H7 (cell line): ENCODE results near the gene RNF130. TPM values are rescaled to one million over a fixed set of nuclear protein-coding genes. Genes with fewer than 3 reads are reported as not detected.
A peak's percentile ranks its signal among the peaks of the same experiment; 100 is the strongest.

Experiments
- DNase-seq: peaks from one replicate; pipeline ENCODE4 v3.0.0; 2012
- H3K27me3 ChIP-seq: 2 replicates; pipeline ENCODE4 v1.6.0; 2011; ENCODE audit warnings: mild to moderate bottlenecking, low read length; ENCODE audit not compliant: control insufficient read depth, insufficient read depth
- H3K36me3 ChIP-seq: replicated peaks from 2 replicates; pipeline ENCODE4 v1.5.1; 2011; ENCODE audit warnings: low read length; ENCODE audit not compliant: control insufficient read depth, insufficient read depth
- H3K4me3 ChIP-seq: 2 replicates; pipeline ENCODE4 v1.5.1; 2011; ENCODE audit warnings: low read depth, mild to moderate bottlenecking, control low read depth, low read length, moderate library complexity; ENCODE audit not compliant: insufficient read depth
- total RNA-seq: library from RNA; depleted of rRNA; stranded (reverse); fragments of >200 nt; shearing (Covaris generic); gene quantifications from 2 replicates; pipeline ENCODE4 v1.2.3, GENCODE V29; 2014; rRNA removed

The RNF130 gene, protein sequence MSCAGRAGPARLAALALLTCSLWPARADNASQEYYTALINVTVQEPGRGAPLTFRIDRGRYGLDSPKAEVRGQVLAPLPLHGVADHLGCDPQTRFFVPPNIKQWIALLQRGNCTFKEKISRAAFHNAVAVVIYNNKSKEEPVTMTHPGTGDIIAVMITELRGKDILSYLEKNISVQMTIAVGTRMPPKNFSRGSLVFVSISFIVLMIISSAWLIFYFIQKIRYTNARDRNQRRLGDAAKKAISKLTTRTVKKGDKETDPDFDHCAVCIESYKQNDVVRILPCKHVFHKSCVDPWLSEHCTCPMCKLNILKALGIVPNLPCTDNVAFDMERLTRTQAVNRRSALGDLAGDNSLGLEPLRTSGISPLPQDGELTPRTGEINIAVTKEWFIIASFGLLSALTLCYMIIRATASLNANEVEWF
- total RNA-seq, result 123 and 154 TPM in 2 replicates

DNA sequence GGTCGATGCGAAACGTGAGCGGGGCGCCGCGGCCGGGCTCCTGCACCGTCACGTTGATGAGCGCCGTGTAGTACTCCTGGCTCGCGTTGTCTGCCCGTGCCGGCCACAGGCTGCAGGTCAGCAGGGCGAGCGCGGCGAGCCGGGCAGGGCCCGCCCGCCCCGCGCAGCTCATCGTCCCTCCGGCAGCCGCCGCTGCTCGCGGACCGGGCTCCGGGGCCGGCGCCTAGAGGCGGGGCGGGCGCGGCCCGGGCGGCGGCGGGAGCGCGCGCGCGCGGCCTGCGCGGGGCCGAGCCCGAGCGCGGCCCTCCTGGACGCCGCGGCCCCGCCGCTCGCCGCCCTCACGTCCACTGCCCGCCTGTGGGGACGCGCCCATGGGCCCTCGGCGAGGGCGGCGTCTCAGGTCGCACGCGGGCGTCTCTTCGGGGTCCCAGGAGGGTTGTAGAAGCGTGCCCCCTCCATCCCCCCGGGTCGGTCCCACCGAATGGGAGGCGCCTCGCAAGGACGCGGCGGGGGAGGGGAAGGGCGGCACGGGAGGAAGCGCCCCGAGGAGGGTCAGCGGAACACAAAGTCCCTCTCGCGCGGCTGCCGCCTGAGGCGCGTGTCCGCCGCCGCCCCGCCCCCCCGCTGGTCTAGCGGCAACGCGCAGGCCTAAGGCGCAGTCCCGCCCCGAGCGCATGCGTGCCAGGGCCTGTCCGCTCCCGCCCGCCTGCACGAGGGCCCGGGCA, at the start of gene RNF130:
TSS of gene RNF130 (minus strand) at position 229 of the 725 bp plus-strand sequence. CDS start at position 172, 57 bp downstream.
- H3K27me3 ChIP-seq, result peaks cover 7% of the 10 kb centered on the region
- peak; percentile 98 for DNase-seq
- peak within 1 kb of the TSS; percentile 93 for H3K4me3 ChIP-seq
- no peaks in the 10 kb centered on the region for H3K36me3 ChIP-seq

DNA sequence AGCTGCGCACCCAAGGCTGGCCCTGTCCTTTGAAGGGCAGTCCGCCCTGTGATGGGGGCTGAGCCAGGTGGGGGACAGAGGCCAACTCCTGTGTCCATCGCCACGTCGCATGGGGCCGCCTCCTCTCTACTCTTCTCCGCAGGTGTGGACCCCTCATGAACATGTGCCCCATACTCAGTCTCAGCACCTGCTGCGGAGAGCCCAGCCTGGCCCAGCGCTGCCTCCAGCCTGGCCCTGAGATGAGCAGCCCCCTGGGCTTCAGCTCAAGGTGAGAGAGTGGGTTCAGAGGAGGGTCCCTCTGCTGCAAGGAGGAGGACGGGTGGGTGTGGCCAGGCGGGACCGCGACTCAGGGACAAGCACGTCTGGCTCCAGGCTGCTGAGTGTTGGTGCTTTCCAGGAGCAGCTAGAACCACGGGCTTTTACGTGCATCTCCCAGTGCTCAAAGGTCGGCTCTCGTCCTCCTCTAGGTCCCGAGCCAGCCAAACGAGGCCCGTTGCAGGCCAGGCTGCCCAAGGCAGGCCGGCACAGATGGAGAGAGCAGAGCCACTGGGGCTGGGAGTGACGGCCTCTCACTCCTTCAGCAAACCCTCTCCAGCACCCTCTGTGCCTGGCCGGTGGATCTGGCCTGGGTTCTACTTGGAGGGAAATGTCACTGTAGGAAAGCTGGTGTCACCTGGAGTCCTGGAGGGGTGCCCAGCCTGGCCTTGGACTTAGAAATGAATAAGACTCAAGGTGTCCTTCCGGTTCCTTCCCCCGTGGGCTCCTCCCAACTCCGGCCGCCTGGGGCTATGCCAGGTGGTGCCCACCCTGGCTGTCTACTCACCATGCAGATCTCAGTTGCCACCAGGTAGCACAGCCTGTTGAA, 48.9 kb upstream of the RNF130 start:
- Histone ChIP-seq H3K27me3 (no peaks in the 10 kb centered on the region), H3K4me3 (no peak overlapping the region), H3K36me3 (no peaks in the 10 kb centered on the region)
- DNase-seq, result no peak

DNA sequence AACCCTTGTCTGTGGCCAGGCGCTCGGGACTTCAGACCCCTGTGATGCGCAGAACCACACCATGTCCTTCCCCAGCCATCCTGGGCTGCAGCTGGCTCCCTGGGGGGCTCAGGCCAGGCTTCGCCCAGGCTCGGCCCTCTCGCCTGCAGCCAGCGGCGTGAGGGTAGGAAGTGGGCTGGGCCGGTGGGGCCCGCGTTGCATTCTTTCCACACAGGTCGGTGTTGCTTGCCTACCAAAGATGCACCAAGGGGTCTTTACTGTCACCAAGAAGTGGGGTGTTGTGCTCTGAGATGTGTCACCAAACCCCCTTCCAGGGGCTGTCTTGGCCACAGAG, 48.3 kb upstream of the RNF130 start:
- H3K4me3 ChIP-seq, result no peak overlapping the region
- no peaks in the 10 kb centered on the region for H3K36me3 ChIP-seq
- no peaks in the 10 kb centered on the region for H3K27me3 ChIP-seq
- DNase-seq, result peak; percentile 57

DNA sequence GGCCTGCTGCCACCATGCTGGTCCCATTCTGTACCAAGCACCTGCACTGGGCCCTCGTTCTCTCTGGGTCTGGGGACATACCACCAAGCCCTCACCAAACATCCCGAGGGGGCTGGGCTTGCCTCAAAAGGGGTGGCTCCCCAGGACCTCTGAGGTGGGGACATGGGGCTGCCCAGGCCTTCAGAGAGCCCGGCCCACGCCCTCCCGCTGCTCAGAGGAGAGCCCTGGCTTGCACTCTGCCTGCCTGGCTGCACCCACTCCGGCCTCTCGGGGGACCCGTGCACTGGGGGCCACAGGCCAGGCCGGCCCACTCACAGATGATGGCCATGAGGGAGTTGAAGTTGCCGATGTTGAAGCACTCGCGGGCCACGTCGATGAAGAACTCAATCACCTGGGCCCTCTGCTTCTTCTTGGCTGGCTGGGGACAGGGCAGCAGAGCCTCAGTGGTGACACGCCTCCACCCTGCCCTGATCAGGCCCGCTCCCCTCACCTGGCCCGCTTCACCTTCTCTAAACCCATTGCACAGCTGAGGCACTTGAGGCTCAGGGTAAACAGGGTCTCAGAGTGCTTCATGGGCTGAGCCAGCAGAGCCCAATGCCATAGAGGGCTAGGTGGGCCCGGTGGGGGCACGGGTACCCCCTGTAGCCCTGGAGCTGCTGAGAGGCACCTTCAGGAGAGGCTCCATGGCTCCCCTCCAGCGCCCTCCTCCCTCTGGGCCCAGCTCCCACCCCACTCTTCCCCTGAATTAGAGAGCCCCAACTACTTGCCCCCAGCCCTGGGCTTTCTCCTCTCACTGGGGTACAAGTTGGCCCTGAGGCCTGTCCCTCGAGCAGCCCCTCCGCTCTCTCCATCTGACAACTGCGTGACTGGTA, 47.7 kb upstream of the RNF130 start:
- Histone ChIP-seq H3K4me3 (no peak overlapping the region), H3K27me3 (no peaks in the 10 kb centered on the region), H3K36me3 (no peaks in the 10 kb centered on the region)
- peak; percentile 52 for DNase-seq

DNA sequence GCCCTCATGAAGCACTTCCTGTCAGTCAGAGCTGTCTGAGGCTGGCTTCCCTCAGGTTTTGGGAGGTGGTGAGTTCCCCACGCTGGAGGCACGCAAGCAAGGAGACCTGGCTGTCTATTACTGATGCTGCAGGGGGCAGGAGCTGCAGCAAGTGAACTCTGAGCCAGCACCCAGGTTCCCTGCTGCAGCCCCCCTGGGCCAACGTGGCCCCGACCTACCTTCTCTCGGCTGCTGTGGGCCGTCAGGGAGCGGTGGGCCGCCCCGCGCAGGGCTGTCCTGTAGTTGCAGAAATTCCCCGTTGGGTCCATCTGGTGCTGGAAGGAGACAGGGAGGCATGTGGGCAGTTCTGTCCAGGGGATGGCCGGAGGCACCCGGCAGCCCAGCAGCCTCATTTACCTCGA, 46.8 kb upstream of the RNF130 start:
- H3K4me3 ChIP-seq, result no peak overlapping the region
- peak; percentile 48 for DNase-seq
- no peaks in the 10 kb centered on the region for H3K36me3 ChIP-seq
- H3K27me3 ChIP-seq, result no peaks in the 10 kb centered on the region

DNA sequence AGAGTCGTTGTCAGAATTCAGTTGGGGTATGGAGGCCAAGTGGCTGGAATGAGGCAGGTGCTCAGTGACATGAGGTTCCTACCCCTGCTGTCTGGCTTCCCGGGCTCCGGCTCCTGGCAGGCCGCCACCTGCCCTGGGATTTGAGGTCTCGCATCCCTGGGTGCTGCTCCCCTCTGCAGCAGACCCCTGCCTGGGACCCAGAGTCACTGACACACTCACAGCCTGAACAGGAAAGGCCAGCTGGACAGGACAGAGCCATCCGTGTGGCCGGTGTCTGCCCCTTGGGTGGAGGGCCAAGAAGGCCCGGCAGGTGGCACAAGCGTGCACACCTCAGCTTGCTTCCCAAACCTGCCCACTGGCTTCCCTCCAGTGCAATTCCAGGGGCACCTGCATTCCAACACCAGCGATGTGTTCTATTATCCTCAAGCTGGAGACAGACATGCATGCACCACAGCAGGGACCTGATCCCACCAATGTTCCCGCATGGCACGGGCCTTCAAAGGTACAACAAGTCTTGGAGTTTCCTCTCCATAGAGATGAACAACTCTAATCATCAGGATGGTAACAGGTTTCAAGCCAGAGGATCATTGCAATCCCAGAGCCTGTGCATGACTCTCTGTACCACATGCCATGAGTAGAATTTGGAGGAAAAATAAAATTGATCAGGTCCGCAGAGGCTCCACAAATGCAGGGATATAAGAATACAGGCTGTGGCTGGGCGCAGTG, 45.6 kb upstream of the RNF130 start:
- DNase-seq, result peak; percentile 77
- Histone ChIP-seq H3K4me3 (no peak overlapping the region), H3K36me3 (no peaks in the 10 kb centered on the region), H3K27me3 (no peaks in the 10 kb centered on the region)

DNA sequence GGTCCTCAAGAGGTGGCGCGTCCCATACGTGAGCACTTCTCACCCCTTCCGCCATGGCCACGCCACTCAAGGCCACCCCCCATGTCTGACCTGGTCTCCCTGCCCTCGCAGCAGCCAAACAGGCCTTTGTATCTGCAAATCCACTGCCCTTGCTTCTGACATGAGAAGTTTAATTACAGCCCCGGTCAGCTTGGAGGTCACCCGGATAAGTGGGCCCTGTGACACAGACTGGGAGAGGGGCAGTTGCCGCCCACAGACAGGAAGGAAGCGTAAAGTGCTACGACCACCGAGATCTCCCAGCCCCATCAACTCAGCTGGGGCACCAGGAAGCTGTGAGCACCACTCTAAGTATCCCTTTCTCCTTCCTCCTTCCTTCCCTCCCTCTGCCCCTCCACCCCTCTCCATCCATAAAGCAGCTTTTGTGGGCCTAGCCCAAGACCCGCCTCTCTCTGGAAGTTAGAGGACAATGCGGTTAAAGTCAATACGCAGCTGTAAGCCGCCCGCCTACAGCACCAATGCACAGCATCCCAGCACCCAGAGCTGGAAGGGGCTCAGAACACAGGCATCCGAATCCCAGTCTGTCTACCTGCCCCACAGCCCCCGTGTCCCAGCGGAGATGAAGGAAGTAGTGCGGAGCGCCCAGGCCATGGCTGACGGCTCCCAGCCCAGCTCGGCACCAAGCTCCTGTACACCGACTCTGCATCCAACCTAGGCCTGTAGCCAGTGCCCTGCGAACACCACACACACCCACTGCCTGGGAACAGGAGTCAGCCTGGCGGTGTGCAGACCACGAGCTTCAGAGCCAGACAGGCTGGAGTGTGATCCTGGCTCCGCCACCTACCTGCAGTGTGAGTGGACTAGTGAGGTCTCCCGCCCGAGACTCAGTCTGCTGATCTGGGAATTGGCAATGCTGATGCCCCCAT, 44.8 kb upstream of the RNF130 start:
- Histone ChIP-seq H3K36me3 (no peaks in the 10 kb centered on the region), H3K27me3 (no peaks in the 10 kb centered on the region), H3K4me3 (no peak overlapping the region)
- peak; percentile 63 for DNase-seq

DNA sequence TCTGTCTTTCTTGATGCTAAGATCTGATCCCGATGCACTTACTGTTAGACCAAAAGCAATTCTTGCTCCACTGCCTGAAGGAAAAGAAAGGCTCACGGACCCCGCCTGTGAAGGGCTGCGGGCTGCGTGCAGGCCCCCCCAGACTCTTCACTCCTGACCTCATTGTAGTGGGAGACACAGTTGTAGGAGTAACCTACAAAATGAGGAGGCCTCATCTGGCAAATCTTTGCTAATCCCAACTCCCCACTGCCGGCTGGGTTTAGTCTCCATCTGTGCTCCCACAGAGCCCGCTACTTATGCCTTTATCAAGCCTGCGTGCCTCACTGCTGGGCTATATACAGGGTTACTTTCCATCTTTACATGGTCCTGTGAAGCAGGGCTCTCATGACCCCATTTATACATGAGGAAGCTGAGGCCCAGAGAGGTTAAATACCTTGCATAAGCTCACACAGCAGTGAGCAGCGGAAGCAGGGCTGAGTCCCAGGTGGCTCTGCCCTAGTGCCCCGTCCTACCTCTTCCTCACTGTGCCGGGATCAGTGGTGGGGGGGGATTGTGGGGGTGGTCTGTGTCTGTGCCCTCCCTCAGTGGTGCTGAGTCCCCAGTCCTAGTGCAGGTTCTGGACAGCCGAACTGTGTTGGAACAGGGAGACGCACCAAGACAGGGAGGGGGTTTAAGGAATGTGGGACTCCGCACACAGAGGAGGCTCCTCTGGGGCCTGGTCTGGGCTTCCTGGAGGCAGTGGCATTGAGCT, 43.9 kb upstream of the RNF130 start:
- DNase-seq, result peak; percentile 35

DNA sequence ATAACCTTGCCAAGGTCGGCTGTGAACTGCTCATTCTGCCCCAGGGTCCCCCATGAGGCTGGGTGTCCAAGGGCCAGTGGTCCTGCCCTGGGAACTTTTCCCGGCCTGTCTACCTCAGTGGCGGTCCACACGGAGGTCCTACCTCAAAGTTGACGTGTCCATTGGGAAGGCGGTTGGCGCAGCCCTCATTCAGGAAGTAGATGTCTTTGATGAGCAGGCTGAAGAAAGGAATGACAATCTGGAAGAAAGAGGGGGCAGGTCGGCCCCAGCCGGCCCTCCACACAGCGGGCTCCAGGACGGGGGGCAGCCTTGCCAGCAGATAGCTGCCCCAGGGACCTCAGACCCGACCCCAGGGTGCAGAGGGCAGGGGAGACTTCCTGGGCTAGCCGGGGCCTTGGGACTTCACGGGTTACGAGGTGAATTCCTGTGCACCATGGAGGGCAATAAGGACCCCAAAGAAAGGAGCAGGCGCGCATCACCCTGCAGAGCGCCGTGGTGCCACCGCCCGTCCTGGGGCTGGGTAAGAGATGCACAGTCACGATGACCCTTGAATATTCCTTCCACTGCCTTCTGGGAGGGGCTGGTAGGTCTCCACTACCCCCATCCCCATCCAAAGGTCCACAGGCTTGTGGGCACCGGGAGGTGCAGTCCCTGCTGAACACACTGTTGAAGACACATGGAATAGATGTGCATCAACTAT, 42.9 kb upstream of the RNF130 start:
- Histone ChIP-seq H3K4me3 (no peak overlapping the region), H3K36me3 (no peaks in the 10 kb centered on the region), H3K27me3 (no peaks in the 10 kb centered on the region)
- peak; percentile 47 for DNase-seq

More for the DNA sequence above, 43.9 kb upstream of the RNF130 start:
- Histone ChIP-seq H3K36me3 (no peaks in the 10 kb centered on the region), H3K27me3 (no peaks in the 10 kb centered on the region), H3K4me3 (no peak overlapping the region)

DNA sequence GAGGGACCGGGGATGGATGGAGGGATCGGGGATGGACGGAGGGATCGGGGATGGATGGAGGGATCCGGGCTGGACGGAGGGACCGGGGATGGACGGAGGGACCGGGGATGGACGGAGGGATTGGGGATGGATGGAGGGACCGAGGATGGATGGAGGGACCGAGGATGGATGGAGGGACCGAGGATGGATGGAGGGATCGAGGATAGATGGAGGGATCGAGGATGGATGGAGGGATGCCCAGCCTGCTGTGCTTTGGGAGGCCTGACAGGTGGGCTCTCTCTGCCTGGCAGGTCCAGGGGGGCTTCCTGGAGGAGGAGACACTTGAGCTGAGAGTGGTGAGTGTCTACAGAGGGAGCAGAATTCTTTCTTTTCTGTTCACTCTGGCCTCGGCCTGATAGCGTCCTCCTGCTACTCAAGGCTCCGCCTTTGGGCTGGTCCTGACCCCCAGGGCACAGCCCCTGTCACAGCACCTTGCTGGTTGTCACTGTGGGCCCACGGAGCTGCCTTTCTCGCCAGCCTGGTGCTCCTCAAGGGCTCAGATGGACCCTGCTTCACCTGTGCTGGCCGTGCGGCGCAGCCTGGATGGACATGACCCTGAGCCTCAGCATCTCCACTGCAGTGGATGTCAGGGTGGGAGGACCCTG, 42.2 kb upstream of the RNF130 start:
- Histone ChIP-seq H3K27me3 (no peaks in the 10 kb centered on the region), H3K36me3 (no peaks in the 10 kb centered on the region), H3K4me3 (no peak overlapping the region)
- DNase-seq, result peak; percentile 41

DNA sequence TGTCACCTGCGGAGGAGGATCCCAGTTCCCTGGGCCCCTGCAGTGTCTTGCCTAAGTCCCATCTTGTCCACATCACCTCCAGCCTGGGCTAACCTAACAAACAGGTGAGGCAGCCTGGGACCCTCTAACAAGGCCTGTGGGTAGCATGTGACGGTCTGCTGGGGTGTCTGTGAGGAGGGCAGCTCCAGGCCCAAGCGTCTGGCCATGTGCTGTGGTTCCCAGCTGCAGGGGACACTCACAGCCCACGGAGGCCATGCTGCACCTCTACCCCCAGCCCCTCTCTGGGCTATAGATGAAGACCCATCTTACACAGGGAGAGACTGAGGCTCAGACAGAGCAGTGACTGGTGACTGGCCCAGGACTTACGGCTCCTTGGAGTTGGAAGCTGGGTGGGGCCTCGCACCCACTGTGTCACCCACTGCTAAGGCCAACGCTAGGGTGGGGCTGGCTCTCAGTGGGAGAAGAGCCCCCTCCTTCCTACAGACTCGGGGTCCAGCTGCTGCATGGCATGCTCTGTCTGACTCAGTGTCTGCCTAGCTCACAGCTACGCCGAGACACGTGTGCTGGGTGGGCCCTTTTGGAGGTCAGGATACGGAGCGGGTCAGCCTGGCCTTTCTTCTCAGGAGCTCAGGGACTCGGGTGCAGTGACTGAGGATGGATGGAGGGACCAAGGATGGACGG, 40.8 kb upstream of the RNF130 start:
- DNase-seq, result no peak

More for the DNA sequence above, 40.8 kb upstream of the RNF130 start:
- Histone ChIP-seq H3K36me3 (no peaks in the 10 kb centered on the region), H3K27me3 (no peaks in the 10 kb centered on the region), H3K4me3 (no peak overlapping the region)
